CD4-positive, alpha-beta T cell treated with Interferon gamma for 1 hour (primary cell): ENCODE data around the gene PPCDC.
"Not testable (repeated sequence)": the region's sequence is repeated elsewhere in the genome, so short reads cannot be mapped to it uniquely, and the experiment has no call there.

Experiments
- DNase-seq: peaks from one replicate; pipeline ENCODE4 v3.0.0-alpha.2; 2020

The PPCDC gene

GRCh38 chr15:75073197-75073596 is 49.8 kb downstream of the PPCDC start:
- DNase-seq = peak; percentile 58

- no peak for DNase-seq
Observed at GRCh38 chr15:75076277-75076676, 52.9 kb downstream of the PPCDC start.

GRCh38 chr15:75077551-75077961 is 54.2 kb downstream of the PPCDC start:
- peak; percentile 63 for DNase-seq

DNA sequence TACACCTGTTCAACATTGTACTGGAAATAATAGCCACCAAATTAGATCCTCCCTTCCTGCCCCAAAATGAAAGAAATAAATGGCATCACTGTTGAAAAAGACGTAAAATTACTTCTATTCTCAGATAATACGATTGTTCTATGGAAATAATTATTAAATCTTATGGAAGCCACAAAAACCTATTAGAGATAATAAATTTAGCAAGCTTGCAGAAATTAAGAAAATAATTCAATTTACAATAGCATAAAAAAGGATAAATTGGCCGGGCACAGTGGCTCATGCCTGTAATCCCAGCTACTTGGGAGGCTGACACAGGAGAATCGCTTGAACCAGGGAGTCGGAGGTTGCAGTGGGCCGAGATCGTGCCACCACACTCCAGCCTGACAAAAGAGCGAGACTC is 57.8 kb downstream of the PPCDC start:
- DNase-seq = no peak

DNA sequence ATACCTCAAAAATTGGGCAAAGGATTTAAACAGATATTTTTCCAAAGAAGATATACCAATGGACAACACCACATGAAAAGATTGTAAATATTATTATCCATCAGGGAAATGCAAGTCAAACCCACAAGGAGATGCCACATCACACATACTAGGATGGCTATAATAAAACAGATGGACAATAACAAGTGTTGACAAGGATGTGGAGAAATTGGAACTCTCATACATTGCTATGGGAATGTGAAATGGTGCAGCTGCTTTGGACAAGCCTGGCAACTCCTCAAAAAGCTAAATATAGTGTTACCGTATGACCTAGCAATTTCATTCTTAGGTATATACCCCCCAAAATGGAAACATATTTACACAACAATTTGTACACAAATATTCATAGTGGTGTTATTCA is 59.3 kb downstream of the PPCDC start:
- no peak for DNase-seq

DNA sequence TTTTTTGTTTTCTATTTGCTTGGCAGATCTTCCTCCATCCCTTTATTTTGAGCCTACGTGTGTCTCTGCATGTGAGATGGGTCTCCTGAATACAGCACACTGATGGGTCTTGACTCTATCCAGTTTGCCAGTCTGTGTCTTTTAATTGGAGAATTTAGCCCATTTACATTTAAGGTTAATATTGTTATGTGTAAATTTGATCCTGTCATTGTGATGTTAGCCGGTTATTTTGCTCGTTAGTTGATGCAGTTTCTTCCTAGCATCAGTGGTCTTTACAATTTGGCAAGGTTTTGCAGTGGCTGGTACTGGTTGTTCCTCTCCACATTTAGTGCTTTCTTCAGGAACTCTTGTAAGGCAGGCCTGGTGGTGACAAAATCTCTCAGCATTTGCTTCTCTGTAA is 62.3 kb downstream of the PPCDC start:
- DNase-seq = not testable (repeated sequence)

GRCh38 chr15:75089456-75090387 is 66.3 kb downstream of the PPCDC start:
- no peak for DNase-seq

- DNase-seq = peak; percentile 64
Observed at GRCh38 chr15:75090388-75090734, 67.0 kb downstream of the PPCDC start.

DNA sequence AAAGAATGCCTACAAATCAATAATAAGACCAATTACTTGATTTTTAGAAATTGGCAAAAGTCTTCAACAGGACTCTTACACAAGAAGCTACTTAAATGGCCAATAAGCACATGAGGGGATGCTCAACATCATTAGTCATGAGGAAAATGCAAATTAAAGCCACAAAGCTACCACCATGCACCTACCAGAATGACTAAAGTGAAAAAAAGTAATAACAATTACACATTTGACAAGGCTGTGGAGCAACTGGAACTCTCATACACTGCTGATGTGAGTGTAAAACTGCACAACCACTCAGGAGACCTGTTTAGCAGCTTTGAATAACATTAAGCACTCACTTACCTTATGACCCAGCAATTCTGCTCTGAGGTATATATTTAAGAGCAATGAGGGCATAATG is 68.4 kb downstream of the PPCDC start:
- no peak for DNase-seq

DNA sequence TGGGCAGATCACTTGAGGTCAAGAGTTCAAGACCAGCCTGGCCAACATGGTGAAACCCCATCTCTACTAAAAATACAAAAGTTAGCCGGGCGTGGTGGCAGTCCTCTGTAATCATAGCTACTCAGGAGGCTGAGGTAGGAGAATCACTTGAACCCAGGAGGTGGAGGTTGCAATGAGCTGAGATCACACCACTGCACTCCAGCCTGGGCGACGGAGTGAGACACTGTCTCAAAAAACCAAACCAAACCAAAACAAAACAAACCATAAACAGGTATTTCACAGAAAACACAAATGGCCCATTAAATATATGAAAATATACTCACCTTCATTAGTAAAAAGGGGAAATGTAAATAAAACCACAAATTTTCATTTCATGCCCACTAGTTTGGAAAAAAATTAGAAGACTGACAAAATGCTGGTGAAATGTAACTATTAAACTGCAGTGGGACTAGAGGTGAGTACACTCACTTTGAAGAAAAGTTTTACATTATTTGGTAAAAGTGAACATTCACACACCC is 71.6 kb downstream of the PPCDC start:
- not testable (repeated sequence) for DNase-seq

GRCh38 chr15:75095594-75095993 is 72.2 kb downstream of the PPCDC start:
- no peak for DNase-seq

DNA sequence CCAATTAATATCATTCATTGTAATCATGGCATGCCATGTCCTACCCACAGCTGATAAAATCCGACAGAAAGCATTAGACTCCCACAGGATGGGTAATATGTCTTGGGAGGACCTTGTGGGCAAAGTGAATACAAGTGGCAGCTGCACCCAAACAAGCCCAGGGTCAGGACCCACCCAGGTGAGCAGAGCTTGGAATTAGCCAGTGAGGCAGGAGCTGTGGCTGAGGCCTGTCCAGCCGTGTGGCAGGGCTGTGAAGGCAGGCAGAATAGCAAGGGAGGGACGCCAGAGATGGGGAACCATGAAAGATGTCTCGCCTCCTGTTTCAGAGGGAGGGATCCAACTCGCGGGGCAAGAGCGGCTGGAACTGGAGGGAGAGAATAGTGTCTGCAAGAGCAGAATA is 74.5 kb downstream of the PPCDC start:
- DNase-seq = no peak

DNA sequence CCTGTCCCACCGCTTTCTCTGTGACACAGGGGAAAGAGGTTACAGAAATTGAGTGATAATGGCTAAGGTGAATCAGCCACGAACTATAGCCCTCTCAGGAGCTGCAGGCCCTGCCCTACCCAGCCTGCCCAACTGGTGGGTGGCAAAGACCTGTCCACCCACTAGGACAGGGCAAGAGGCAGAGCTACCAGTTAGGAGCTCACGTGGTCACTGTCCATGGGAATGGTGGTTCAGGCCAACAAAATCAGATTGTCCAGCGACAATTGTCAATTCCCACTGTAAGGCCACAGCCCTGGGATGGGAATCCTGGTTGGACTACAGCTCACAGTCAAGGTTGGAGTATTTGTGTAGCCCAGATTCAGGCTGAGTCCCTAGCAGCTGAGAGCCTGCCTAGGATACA is 75.0 kb downstream of the PPCDC start:
- no peak for DNase-seq
